Measurements from ENCODE around the gene PKHD1.

Gene PKHD1

GRCh38 chr6:51570168-51570921 is 517.1 kb downstream of the PKHD1 start:
- H3K4me3 ChIP-seq: no peak overlapping the region
- no peaks in the 10 kb centered on the region for H3K9me3 ChIP-seq
- in situ Hi-C loops (cut with MboI; ENCODE audit: low sequenced_read_pairs): no loop called here
- no peaks in the 10 kb centered on the region for H3K27me3 ChIP-seq (ENCODE audit: low read depth)
- no peaks in the 10 kb centered on the region for H3K36me3 ChIP-seq (replicated peaks)
- no peak for DNase-seq (ENCODE audit: low spot score in 2 of 2)
- H3K4me1 ChIP-seq: no peaks in the 10 kb centered on the region

- in situ Hi-C loops (cut with MboI; ENCODE audit: low sequenced_read_pairs): no loop called here
- H3K27me3 ChIP-seq (ENCODE audit: low read depth): no peaks in the 10 kb centered on the region
- no peak for DNase-seq (ENCODE audit: low spot score in 2 of 2)
Observed at GRCh38 chr6:51569594-51569993, 517.8 kb downstream of the PKHD1 start.

GRCh38 chr6:51568771-51569170 is 518.6 kb downstream of the PKHD1 start:
- H3K9me3 ChIP-seq: no peaks in the 10 kb centered on the region
- no peaks in the 10 kb centered on the region for H3K36me3 ChIP-seq (replicated peaks)
- in situ Hi-C loops (cut with MboI; ENCODE audit: low sequenced_read_pairs): no loop called here

More at GRCh38 chr6:51569594-51569993, 517.8 kb downstream of the PKHD1 start:
- Histone ChIP-seq H3K4me3 (no peak overlapping the region), H3K9me3 (no peaks in the 10 kb centered on the region), H3K4me1 (no peaks in the 10 kb centered on the region), H3K36me3 (replicated peaks) (no peaks in the 10 kb centered on the region)

GRCh38 chr6:51565472-51565871 is 521.9 kb downstream of the PKHD1 start:
- in situ Hi-C loops (cut with MboI; ENCODE audit: low sequenced_read_pairs): no loop called here
- H3K9me3 ChIP-seq: no peaks in the 10 kb centered on the region
- no peaks in the 10 kb centered on the region for H3K36me3 ChIP-seq (replicated peaks)
- H3K27me3 ChIP-seq (ENCODE audit: low read depth): no peaks in the 10 kb centered on the region
- no peak for DNase-seq (ENCODE audit: low spot score in 2 of 2)
- no peak overlapping the region for H3K4me3 ChIP-seq
- H3K4me1 ChIP-seq: no peaks in the 10 kb centered on the region

More at GRCh38 chr6:51568771-51569170, 518.6 kb downstream of the PKHD1 start:
- Histone ChIP-seq H3K4me3 (no peak overlapping the region), H3K27me3 (ENCODE audit: low read depth) (no peaks in the 10 kb centered on the region), H3K4me1 (no peaks in the 10 kb centered on the region)
- no peak for DNase-seq (ENCODE audit: low spot score in 2 of 2)
